ENCODE measurements around the gene HOXC6.
"Not testable (repeated sequence)": the region's sequence is repeated elsewhere in the genome, so short reads cannot be mapped to it uniquely, and the experiment has no call there.

Gene HOXC6

DNA sequence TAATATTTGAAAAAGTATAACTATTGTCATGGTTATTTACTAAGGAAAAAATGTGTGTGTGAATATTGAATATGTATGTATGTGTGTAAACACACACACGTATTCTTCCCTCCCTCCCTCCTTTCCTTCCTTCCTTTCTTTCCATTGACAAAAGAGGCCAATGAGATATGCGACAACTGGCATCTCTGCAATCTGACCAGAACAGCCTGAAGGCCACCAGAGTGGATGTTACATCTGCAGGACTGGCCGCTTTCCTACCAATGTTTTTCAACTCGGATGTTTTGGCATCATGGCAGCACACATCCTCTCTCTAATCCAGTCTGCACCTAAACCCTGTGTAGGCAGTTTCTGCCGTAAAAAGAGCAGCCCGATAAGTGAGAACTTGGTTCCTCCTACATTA is 46.1 kb downstream of the HOXC6 start:
- 83 to 84% methylated on average over 3 of the region's 6 CpGs for WGBS, 2 experiments (ENCODE audit: insufficient coverage in 2 of 2)
- Histone ChIP-seq H3K4me3 (ENCODE audit: extremely low read depth, insufficient read depth, low read length, poor library complexity, severe bottlenecking) (no peak overlapping the region), H3K9me3 (ENCODE audit: control insufficient read depth, low read length) (no peaks in the 10 kb centered on the region), H3K27ac (ENCODE audit: low read depth, low read length, severe bottlenecking) (no peak overlapping the region), H3K4me1 (ENCODE audit: control insufficient read depth, insufficient read depth, low read length, poor library complexity, severe bottlenecking) (no peaks in the 10 kb centered on the region), H3K36me3 (ENCODE audit: control insufficient read depth, insufficient read depth, low read length) (no peaks in the 10 kb centered on the region)

DNA sequence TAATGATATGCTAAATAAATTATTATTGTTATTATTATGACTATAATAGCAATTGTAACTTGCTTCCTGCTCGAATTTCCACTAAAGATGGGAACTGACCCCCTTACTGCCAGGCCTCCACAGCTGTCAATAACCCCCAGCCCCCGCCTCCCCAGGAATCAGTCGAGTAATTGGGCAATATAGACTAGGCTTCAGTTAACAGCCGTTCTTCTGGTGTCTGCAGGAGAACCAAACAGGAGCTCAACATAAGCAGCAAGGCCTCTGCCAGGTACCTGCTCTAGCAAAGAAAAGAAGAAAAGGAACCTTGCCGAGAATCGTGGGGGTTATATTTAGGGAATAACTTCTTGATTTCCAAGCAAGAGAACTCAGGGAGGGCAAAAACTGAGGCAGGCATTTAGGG is 47.2 kb downstream of the HOXC6 start:
- Histone ChIP-seq H3K36me3 (ENCODE audit: control insufficient read depth, insufficient read depth, low read length) (no peaks in the 10 kb centered on the region), H3K9me3 (ENCODE audit: control insufficient read depth, low read length) (no peaks in the 10 kb centered on the region), H3K4me3 (ENCODE audit: extremely low read depth, insufficient read depth, low read length, poor library complexity, severe bottlenecking) (no peak overlapping the region), H3K27ac (ENCODE audit: low read depth, low read length, severe bottlenecking) (no peak overlapping the region), H3K4me1 (ENCODE audit: control insufficient read depth, insufficient read depth, low read length, poor library complexity, severe bottlenecking) (no peaks in the 10 kb centered on the region)
- WGBS, 2 experiments (ENCODE audit: insufficient coverage in 2 of 2), result 25% methylated on average over 5 of the region's 6 CpGs

DNA sequence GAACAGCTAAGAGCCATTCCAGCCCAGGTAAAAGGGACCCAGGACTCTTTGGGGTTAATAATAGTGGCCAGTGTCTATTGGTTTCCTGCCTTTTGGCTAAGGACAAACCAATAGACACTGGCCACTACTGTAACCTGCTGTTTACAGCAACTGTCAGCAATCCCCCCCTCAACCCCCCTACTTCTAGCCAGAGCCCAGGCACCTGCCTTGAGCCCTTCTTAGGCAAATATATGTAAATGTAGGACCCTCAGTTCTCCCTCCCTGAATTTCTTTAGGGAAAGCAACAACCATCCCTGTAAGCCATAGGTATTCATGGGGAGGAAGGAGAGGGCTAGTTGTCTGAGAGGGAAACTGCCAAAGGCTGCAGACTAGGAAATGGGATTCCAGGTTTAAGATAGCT is 47.7 kb downstream of the HOXC6 start:
- H3K9me3 ChIP-seq (ENCODE audit: control insufficient read depth, low read length), result no peaks in the 10 kb centered on the region
- H3K4me1 ChIP-seq (ENCODE audit: control insufficient read depth, insufficient read depth, low read length, poor library complexity, severe bottlenecking), result no peaks in the 10 kb centered on the region
- H3K27ac ChIP-seq (ENCODE audit: low read depth, low read length, severe bottlenecking), result no peak overlapping the region
- H3K36me3 ChIP-seq (ENCODE audit: control insufficient read depth, insufficient read depth, low read length), result no peaks in the 10 kb centered on the region
- H3K4me3 ChIP-seq (ENCODE audit: extremely low read depth, insufficient read depth, low read length, poor library complexity, severe bottlenecking), result no peak overlapping the region

DNA sequence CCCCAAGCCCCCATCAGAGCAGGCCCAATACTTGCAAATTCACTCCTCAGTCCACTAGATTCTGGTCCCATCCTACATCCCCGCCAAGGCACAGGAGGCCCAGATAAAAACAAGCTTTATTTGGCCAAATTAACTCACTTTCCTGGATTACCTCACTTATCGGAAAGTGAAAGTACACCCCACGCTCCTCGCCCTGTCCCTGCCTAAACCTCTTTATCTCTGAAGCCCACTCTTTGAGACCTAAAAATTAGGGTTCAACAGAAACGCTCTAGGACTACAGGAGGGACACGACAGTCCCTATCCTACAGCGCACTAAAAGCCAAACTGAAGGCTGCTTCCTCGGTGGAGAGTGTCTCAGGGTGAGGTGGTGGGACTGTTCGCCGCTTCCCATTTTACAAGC is 49.6 kb downstream of the HOXC6 start:
- 45 to 57% methylated on average over 4 to 9 of the region's 10 CpGs for WGBS, 2 experiments (ENCODE audit: insufficient coverage in 2 of 2)
- H3K4me1 ChIP-seq (ENCODE audit: control insufficient read depth, insufficient read depth, low read length, poor library complexity, severe bottlenecking); H3K27ac ChIP-seq (ENCODE audit: low read depth, low read length, severe bottlenecking); H3K4me3 ChIP-seq (ENCODE audit: extremely low read depth, insufficient read depth, low read length, poor library complexity, severe bottlenecking); H3K36me3 ChIP-seq (ENCODE audit: control insufficient read depth, insufficient read depth, low read length); H3K9me3 ChIP-seq (ENCODE audit: control insufficient read depth, low read length): not testable (repeated sequence)

DNA sequence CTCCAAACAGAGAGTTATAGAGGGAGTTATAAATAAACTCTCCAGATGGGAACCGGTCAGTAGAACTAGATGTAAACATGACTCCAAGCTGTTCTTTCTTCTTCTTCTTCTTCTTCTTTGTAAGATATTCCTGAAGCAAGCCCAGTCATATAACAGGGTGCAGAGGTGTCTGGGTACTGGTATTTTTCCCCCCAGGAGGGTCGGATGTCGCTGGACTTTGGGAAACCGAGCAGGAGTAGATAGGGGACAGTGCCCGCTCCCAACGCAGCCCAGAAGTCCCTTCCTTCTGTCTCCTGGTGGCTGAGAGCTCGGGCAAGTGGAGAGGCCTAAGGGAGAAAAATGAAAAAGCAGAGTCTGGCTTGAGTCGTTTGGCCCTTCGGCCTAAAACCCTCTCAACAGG is 50.9 kb downstream of the HOXC6 start:
- H3K4me3 ChIP-seq (ENCODE audit: extremely low read depth, insufficient read depth, low read length, poor library complexity, severe bottlenecking); H3K27ac ChIP-seq (ENCODE audit: low read depth, low read length, severe bottlenecking); H3K4me1 ChIP-seq (ENCODE audit: control insufficient read depth, insufficient read depth, low read length, poor library complexity, severe bottlenecking); H3K9me3 ChIP-seq (ENCODE audit: control insufficient read depth, low read length); H3K36me3 ChIP-seq (ENCODE audit: control insufficient read depth, insufficient read depth, low read length): not testable (repeated sequence)
- WGBS, 2 experiments (ENCODE audit: insufficient coverage in 2 of 2), result 4 to 5% methylated on average over 5 to 8 of the region's 9 CpGs
